ENCODE measurements around the gene CASP10.

Gene CASP10

GRCh38 chr2:201185863-201186262 is 2.9 kb downstream of the CASP10 start:
- FAIRE-seq, result no peak
- TF ChIP-seq POLR2A (IDR thresholded peaks at IDR 0.05; ENCODE audit: low read depth, low read length), result no peak
- no peak for TF ChIP-seq TAF1 (IDR thresholded peaks at IDR 0.05; ENCODE audit: borderline replicate concordance, low read depth, low read length)
- TF ChIP-seq POLR2AphosphoS5 (IDR thresholded peaks at IDR 0.05; ENCODE audit: low read depth, low read length), result no peak
- no peak for DNase-seq (ENCODE audit: insufficient read length)

GRCh38 chr2:201186982-201187381 is 4.0 kb downstream of the CASP10 start:
- TF ChIP-seq POLR2AphosphoS5 (IDR thresholded peaks at IDR 0.05; ENCODE audit: low read depth, low read length) (no peak), POLR2A (IDR thresholded peaks at IDR 0.05; ENCODE audit: low read depth, low read length) (no peak), TAF1 (IDR thresholded peaks at IDR 0.05; ENCODE audit: borderline replicate concordance, low read depth, low read length) (no peak)
- FAIRE-seq (no peak), DNase-seq (ENCODE audit: insufficient read length) (no peak)

- FAIRE-seq, result no peak
- TF ChIP-seq POLR2A (IDR thresholded peaks at IDR 0.05; ENCODE audit: low read depth, low read length) (no peak), TAF1 (IDR thresholded peaks at IDR 0.05; ENCODE audit: borderline replicate concordance, low read depth, low read length) (no peak), POLR2AphosphoS5 (IDR thresholded peaks at IDR 0.05; ENCODE audit: low read depth, low read length) (no peak)
- DNase-seq (ENCODE audit: insufficient read length), result no peak
Measured at GRCh38 chr2:201188449-201188848, 5.5 kb downstream of the CASP10 start.

- no peak for FAIRE-seq
- DNase-seq (ENCODE audit: insufficient read length), result no peak
- no peak for TF ChIP-seq POLR2A (IDR thresholded peaks at IDR 0.05; ENCODE audit: low read depth, low read length)
- no peak for TF ChIP-seq POLR2AphosphoS5 (IDR thresholded peaks at IDR 0.05; ENCODE audit: low read depth, low read length)
- TF ChIP-seq TAF1 (IDR thresholded peaks at IDR 0.05; ENCODE audit: borderline replicate concordance, low read depth, low read length), result no peak
Measured at GRCh38 chr2:201191132-201191875, 8.4 kb downstream of the CASP10 start.

- DNase-seq (ENCODE audit: insufficient read length) (no peak), FAIRE-seq (peak; percentile 68)
- TF ChIP-seq POLR2AphosphoS5 (IDR thresholded peaks at IDR 0.05; ENCODE audit: low read depth, low read length), result no peak
- TF ChIP-seq TAF1 (IDR thresholded peaks at IDR 0.05; ENCODE audit: borderline replicate concordance, low read depth, low read length), result no peak
- no peak for TF ChIP-seq POLR2A (IDR thresholded peaks at IDR 0.05; ENCODE audit: low read depth, low read length)
Measured at GRCh38 chr2:201194097-201194496, 11.2 kb downstream of the CASP10 start.

- FAIRE-seq (no peak), DNase-seq (ENCODE audit: insufficient read length) (no peak)
- no peak for TF ChIP-seq POLR2A (IDR thresholded peaks at IDR 0.05; ENCODE audit: low read depth, low read length)
- no peak for TF ChIP-seq POLR2AphosphoS5 (IDR thresholded peaks at IDR 0.05; ENCODE audit: low read depth, low read length)
- no peak for TF ChIP-seq TAF1 (IDR thresholded peaks at IDR 0.05; ENCODE audit: borderline replicate concordance, low read depth, low read length)
Measured at GRCh38 chr2:201195331-201195730, 12.4 kb downstream of the CASP10 start.

- no peak for FAIRE-seq
- DNase-seq (ENCODE audit: insufficient read length), result no peak
- TF ChIP-seq POLR2AphosphoS5 (IDR thresholded peaks at IDR 0.05; ENCODE audit: low read depth, low read length), result no peak
- TF ChIP-seq TAF1 (IDR thresholded peaks at IDR 0.05; ENCODE audit: borderline replicate concordance, low read depth, low read length), result no peak
- TF ChIP-seq POLR2A (IDR thresholded peaks at IDR 0.05; ENCODE audit: low read depth, low read length), result no peak
Measured at GRCh38 chr2:201196003-201196402, 13.1 kb downstream of the CASP10 start.

- no peak for TF ChIP-seq TAF1 (IDR thresholded peaks at IDR 0.05; ENCODE audit: borderline replicate concordance, low read depth, low read length)
- TF ChIP-seq POLR2A (IDR thresholded peaks at IDR 0.05; ENCODE audit: low read depth, low read length), result no peak
- no peak for FAIRE-seq
- DNase-seq (ENCODE audit: insufficient read length), result no peak
Measured at GRCh38 chr2:201196803-201197202, 13.9 kb downstream of the CASP10 start.

GRCh38 chr2:201197781-201198180 is 14.8 kb downstream of the CASP10 start:
- no peak for FAIRE-seq
- TF ChIP-seq POLR2AphosphoS5 (IDR thresholded peaks at IDR 0.05; ENCODE audit: low read depth, low read length) (no peak), POLR2A (IDR thresholded peaks at IDR 0.05; ENCODE audit: low read depth, low read length) (no peak), TAF1 (IDR thresholded peaks at IDR 0.05; ENCODE audit: borderline replicate concordance, low read depth, low read length) (no peak)
- no peak for DNase-seq (ENCODE audit: insufficient read length)

- FAIRE-seq (no peak), DNase-seq (ENCODE audit: insufficient read length) (no peak)
- no peak for TF ChIP-seq POLR2A (IDR thresholded peaks at IDR 0.05; ENCODE audit: low read depth, low read length)
- no peak for TF ChIP-seq POLR2AphosphoS5 (IDR thresholded peaks at IDR 0.05; ENCODE audit: low read depth, low read length)
- no peak for TF ChIP-seq TAF1 (IDR thresholded peaks at IDR 0.05; ENCODE audit: borderline replicate concordance, low read depth, low read length)
Measured at GRCh38 chr2:201199847-201200246, 16.9 kb downstream of the CASP10 start.

GRCh38 chr2:201200345-201200744 is 17.4 kb downstream of the CASP10 start:
- FAIRE-seq (no peak), DNase-seq (ENCODE audit: insufficient read length) (no peak)
- TF ChIP-seq POLR2A (IDR thresholded peaks at IDR 0.05; ENCODE audit: low read depth, low read length) (no peak), POLR2AphosphoS5 (IDR thresholded peaks at IDR 0.05; ENCODE audit: low read depth, low read length) (no peak), TAF1 (IDR thresholded peaks at IDR 0.05; ENCODE audit: borderline replicate concordance, low read depth, low read length) (no peak)

GRCh38 chr2:201201371-201201770 is 18.4 kb downstream of the CASP10 start:
- DNase-seq (ENCODE audit: insufficient read length) (no peak), FAIRE-seq (no peak)
- TF ChIP-seq TAF1 (IDR thresholded peaks at IDR 0.05; ENCODE audit: borderline replicate concordance, low read depth, low read length) (no peak), POLR2AphosphoS5 (IDR thresholded peaks at IDR 0.05; ENCODE audit: low read depth, low read length) (no peak), POLR2A (IDR thresholded peaks at IDR 0.05; ENCODE audit: low read depth, low read length) (no peak)

Data from GM12892 (cell line).